ENCODE measurements around the gene GIMAP1.

GIMAP1 gene

DNA sequence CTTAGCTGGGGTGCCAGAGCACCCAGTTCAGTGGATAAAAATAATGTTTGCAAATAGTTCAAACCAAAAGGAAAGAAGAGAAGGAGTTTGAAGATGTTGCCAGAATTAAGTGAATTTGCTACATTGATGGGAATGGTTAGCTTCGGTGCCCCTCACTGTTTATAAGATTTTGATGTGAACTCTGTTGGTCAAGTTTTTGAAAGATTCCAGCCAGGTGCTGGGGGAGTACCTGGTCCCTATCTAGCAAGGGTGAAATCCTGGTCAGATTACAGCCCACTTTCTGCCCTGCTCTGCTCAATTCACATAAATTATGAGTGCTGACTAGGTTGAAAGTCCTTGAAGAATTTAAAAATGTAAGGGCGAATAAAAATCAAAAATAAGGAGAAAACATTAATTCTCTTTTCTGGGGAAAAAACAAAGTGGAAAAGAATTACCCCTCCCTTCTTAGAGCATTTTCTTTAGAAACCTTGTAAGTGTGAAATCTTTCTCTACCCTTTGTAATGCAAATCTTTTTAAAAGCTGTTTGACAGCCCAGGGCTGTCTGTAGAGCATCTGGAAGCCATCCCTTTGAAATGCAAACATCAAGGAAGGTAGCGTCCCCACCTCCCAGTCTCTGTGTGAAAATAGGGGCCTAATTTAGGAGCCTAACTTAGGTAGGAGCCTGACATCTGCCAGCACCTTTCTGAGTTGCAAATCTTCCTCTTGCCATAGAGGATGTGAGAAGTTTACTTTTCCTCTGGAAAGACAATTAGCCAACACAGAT, 19.4 kb downstream of the GIMAP1 start:
- H3K4me1 ChIP-seq (ENCODE audit: control insufficient read depth, insufficient read depth, low read length), result peaks cover 21% of the 10 kb centered on the region
- H3K9me3 ChIP-seq (ENCODE audit: control insufficient read depth, low read length), result no peaks in the 10 kb centered on the region
- no peak overlapping the region for H3K4me3 ChIP-seq (ENCODE audit: insufficient read depth, low read depth, low read length)
- no peak overlapping the region for H3K27ac ChIP-seq (ENCODE audit: insufficient read depth, low read depth, low read length, poor library complexity, severe bottlenecking)
- WGBS, 2 experiments, result 11 to 13% methylated on average over 2 to 3 of the region's 3 CpGs
- H3K36me3 ChIP-seq (ENCODE audit: control insufficient read depth, insufficient read depth, low read length), result no peaks in the 10 kb centered on the region
- H3K27me3 ChIP-seq (ENCODE audit: control insufficient read depth, insufficient read depth, low read length, poor library complexity, severe bottlenecking), result peaks cover 93% of the 10 kb centered on the region

DNA sequence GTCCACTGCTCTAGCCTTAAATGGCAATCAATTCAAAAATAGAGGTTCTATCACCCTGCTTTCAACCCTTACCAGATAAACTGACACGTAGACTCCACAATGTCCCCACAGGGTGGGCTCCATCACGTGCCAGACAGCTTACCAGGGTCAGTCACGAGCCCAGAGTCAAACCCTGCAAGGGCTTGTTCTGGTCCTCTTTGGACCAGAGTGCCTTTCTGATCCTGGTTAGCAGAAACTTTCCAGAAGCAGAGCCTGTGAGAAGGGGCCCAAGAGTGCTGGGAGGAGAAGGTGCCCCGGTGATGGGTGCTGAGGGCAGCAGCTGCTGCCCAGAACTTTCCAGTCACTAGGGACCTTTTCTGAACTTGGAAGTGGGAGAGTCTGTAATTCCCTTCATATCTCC, 20.5 kb downstream of the GIMAP1 start:
- Histone ChIP-seq H3K36me3 (ENCODE audit: control insufficient read depth, insufficient read depth, low read length) (no peaks in the 10 kb centered on the region), H3K9me3 (ENCODE audit: control insufficient read depth, low read length) (no peaks in the 10 kb centered on the region), H3K4me1 (ENCODE audit: control insufficient read depth, insufficient read depth, low read length) (peaks cover 21% of the 10 kb centered on the region), H3K27ac (ENCODE audit: insufficient read depth, low read depth, low read length, poor library complexity, severe bottlenecking) (no peak overlapping the region), H3K4me3 (ENCODE audit: insufficient read depth, low read depth, low read length) (no peak overlapping the region), H3K27me3 (ENCODE audit: control insufficient read depth, insufficient read depth, low read length, poor library complexity, severe bottlenecking) (peaks cover 93% of the 10 kb centered on the region)
- WGBS, 2 experiments, result 44 to 50% methylated on average over 4 of the region's 4 CpGs

DNA sequence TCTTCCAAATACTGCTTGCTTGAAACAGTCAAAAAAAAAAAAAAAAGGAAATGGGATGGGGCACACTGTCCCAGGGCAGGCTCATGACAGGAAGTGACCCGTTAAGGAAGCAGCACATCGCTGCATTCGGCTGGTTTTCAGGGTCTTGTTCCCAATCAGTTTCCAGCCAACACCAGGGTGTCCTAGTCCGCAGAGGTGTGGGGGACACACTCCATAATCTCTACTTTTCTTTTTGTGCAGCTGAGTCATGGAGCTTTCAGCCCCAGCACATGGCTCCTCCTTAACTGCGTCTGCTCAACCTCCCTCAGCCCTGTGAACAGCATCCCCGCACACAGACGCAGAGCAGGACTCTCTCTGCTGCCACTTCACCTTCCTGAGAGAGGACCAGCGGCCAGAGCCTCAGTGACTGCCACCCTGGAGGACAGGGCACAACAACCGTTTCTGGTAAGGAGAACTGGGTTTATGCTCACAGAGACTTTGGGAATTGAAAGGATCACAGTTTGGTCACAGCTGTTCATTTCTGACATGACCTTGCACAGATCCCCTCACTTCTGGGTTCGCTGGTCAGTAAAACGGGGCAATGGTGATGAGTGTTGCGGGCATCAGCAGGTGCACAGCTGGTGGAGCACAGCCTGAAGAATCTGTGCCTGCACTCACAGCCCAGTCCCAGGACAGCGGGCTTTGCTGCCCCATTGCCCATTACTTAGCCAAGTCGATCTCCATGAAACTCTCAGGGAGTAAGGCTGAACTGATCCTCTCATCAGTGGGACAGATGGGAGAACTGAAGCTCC, 21.0 kb downstream of the GIMAP1 start, which contains the start of gene GIMAP5:
Gene GIMAP5, plus strand, starts transcription at position 154 of the 791 bp plus-strand sequence. CDS start 3,467 bp downstream, outside the sequence.
- Histone ChIP-seq H3K27ac (ENCODE audit: insufficient read depth, low read depth, low read length, poor library complexity, severe bottlenecking) (no peak within 1 kb of the TSS), H3K9me3 (ENCODE audit: control insufficient read depth, low read length) (no peaks in the 10 kb centered on the region), H3K27me3 (ENCODE audit: control insufficient read depth, insufficient read depth, low read length, poor library complexity, severe bottlenecking) (peaks cover 93% of the 10 kb centered on the region), H3K36me3 (ENCODE audit: control insufficient read depth, insufficient read depth, low read length) (no peaks in the 10 kb centered on the region), H3K4me3 (ENCODE audit: insufficient read depth, low read depth, low read length) (no peak within 1 kb of the TSS), H3K4me1 (ENCODE audit: control insufficient read depth, insufficient read depth, low read length) (peaks cover 21% of the 10 kb centered on the region)
- WGBS, 2 experiments, result 54 to 56% methylated on average over 14 of the region's 14 CpGs

DNA sequence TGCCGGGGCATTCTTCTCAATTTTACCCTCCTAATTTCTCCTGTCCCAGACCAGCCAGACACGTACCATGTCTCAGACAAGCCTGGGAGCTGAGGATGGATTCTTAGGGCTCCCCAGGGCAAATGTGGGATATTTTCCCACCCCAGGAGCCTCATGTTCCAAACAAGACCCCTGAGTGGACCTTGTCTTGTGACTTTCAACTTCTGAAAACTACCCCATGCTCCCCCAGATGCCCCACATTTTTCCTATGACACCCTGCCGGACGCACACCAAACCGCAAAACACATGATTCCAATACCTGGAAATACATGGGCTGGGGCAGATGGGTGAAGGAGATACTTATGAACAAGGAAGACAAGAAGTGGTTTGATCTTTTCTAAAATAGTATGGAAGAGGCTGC, 21.7 kb downstream of the GIMAP1 start:
- WGBS, 2 experiments, result 85 to 88% methylated on average over 5 of the region's 5 CpGs
- H3K36me3 ChIP-seq (ENCODE audit: control insufficient read depth, insufficient read depth, low read length), result no peaks in the 10 kb centered on the region
- peaks cover 93% of the 10 kb centered on the region for H3K27me3 ChIP-seq (ENCODE audit: control insufficient read depth, insufficient read depth, low read length, poor library complexity, severe bottlenecking)
- H3K4me1 ChIP-seq (ENCODE audit: control insufficient read depth, insufficient read depth, low read length), result peaks cover 21% of the 10 kb centered on the region
- H3K4me3 ChIP-seq (ENCODE audit: insufficient read depth, low read depth, low read length), result no peak overlapping the region
- H3K9me3 ChIP-seq (ENCODE audit: control insufficient read depth, low read length), result no peaks in the 10 kb centered on the region
- H3K27ac ChIP-seq (ENCODE audit: insufficient read depth, low read depth, low read length, poor library complexity, severe bottlenecking), result no peak overlapping the region

DNA sequence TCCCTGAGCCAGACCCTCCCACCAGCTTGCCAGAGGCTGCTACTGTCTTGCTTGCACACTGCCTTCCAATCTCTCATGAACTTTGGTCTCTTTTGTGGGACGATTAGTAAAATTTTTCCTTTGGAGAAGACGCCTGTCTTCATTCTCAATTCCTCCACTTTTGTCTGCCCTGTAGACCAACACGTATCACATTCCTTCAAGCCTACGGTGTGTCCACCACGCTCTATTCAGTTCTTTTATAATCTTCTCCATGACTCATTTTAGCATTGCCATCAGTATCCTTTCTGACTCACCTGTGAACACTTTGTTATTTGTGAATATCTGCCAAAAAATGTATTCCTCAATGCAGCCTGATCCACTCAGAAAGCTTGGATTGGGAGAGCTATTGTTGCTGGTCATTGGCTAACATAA, 22.2 kb downstream of the GIMAP1 start:
- WGBS, 2 experiments, result 77 to 84% methylated on average over 5 of the region's 5 CpGs
- peaks cover 93% of the 10 kb centered on the region for H3K27me3 ChIP-seq (ENCODE audit: control insufficient read depth, insufficient read depth, low read length, poor library complexity, severe bottlenecking)
- H3K9me3 ChIP-seq (ENCODE audit: control insufficient read depth, low read length), result no peaks in the 10 kb centered on the region
- no peak overlapping the region for H3K27ac ChIP-seq (ENCODE audit: insufficient read depth, low read depth, low read length, poor library complexity, severe bottlenecking)
- no peaks in the 10 kb centered on the region for H3K36me3 ChIP-seq (ENCODE audit: control insufficient read depth, insufficient read depth, low read length)
- peaks cover 21% of the 10 kb centered on the region for H3K4me1 ChIP-seq (ENCODE audit: control insufficient read depth, insufficient read depth, low read length)
- H3K4me3 ChIP-seq (ENCODE audit: insufficient read depth, low read depth, low read length), result no peak overlapping the region

DNA sequence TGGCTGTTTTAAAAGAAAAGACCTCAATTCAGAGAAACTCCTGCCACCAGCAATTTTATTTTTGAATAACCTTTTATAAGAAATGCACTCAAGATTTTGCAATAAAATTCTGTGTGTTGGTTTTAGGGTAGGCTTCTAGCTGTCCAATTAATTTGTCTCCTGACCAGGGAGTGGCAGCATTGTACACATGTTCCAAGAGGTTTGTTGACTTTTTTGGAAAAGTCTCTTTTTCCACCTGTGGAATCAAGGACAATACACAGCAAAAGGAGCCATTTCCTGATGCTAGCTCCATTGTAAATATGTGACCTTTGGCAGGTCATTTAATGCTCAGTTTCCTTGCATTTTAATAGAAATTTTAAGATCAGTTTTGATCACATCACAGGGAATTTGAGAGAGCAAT, 22.6 kb downstream of the GIMAP1 start:
- Histone ChIP-seq H3K4me3 (ENCODE audit: insufficient read depth, low read depth, low read length) (no peak overlapping the region), H3K9me3 (ENCODE audit: control insufficient read depth, low read length) (no peaks in the 10 kb centered on the region), H3K36me3 (ENCODE audit: control insufficient read depth, insufficient read depth, low read length) (no peaks in the 10 kb centered on the region), H3K27ac (ENCODE audit: insufficient read depth, low read depth, low read length, poor library complexity, severe bottlenecking) (no peak overlapping the region), H3K4me1 (ENCODE audit: control insufficient read depth, insufficient read depth, low read length) (peaks cover 21% of the 10 kb centered on the region), H3K27me3 (ENCODE audit: control insufficient read depth, insufficient read depth, low read length, poor library complexity, severe bottlenecking) (peaks cover 93% of the 10 kb centered on the region)

DNA sequence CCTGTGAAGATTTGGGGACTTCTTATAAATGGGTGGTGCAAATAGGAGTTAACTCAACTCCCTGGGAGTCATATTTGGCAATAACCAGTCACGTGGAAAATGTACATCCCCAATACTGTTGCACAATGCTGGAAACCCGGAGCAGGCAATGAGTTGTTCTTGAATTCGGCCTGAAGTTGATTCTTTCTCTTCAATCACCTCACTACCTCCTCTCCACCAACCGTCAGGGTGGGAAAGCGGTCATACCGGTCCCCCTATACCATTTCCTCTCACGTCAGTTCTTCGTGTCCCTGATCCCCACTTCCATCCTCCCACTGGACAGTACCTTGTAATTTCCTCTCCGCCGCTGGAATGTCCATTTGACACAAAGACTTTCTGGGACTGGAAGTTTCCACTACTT, 23.6 kb downstream of the GIMAP1 start:
- Histone ChIP-seq H3K4me1 (ENCODE audit: control insufficient read depth, insufficient read depth, low read length) (peaks cover 21% of the 10 kb centered on the region), H3K36me3 (ENCODE audit: control insufficient read depth, insufficient read depth, low read length) (no peaks in the 10 kb centered on the region), H3K27me3 (ENCODE audit: control insufficient read depth, insufficient read depth, low read length, poor library complexity, severe bottlenecking) (peaks cover 91% of the 10 kb centered on the region), H3K9me3 (ENCODE audit: control insufficient read depth, low read length) (no peaks in the 10 kb centered on the region), H3K27ac (ENCODE audit: insufficient read depth, low read depth, low read length, poor library complexity, severe bottlenecking) (no peak overlapping the region), H3K4me3 (ENCODE audit: insufficient read depth, low read depth, low read length) (no peak overlapping the region)
- WGBS, 2 experiments, result 80 to 81% methylated on average over 10 of the region's 10 CpGs

DNA sequence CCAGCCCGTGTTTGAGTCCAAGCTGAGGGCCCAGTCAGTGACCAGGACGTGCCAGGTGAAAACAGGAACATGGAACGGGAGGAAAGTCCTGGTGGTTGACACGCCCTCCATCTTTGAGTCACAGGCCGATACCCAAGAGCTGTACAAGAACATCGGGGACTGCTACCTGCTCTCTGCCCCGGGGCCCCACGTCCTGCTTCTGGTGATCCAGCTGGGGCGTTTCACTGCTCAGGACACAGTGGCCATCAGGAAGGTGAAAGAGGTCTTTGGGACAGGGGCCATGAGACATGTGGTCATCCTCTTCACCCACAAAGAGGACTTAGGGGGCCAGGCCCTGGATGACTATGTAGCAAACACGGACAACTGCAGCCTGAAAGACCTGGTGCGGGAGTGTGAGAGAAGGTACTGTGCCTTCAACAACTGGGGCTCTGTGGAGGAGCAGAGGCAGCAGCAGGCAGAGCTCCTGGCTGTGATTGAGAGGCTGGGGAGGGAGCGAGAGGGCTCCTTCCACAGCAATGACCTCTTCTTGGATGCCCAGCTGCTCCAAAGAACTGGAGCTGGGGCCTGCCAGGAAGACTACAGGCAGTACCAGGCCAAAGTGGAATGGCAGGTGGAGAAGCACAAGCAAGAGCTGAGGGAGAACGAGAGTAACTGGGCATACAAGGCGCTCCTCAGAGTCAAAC, 26.0 kb downstream of the GIMAP1 start:
- Histone ChIP-seq H3K9me3 (ENCODE audit: control insufficient read depth, low read length) (no peaks in the 10 kb centered on the region), H3K4me3 (ENCODE audit: insufficient read depth, low read depth, low read length) (no peak overlapping the region), H3K4me1 (ENCODE audit: control insufficient read depth, insufficient read depth, low read length) (peaks cover 4% of the 10 kb centered on the region), H3K36me3 (ENCODE audit: control insufficient read depth, insufficient read depth, low read length) (no peaks in the 10 kb centered on the region), H3K27ac (ENCODE audit: insufficient read depth, low read depth, low read length, poor library complexity, severe bottlenecking) (no peak overlapping the region), H3K27me3 (ENCODE audit: control insufficient read depth, insufficient read depth, low read length, poor library complexity, severe bottlenecking) (peaks cover 83% of the 10 kb centered on the region)
- WGBS, 2 experiments, result 80% methylated on average over 14 of the region's 14 CpGs

DNA sequence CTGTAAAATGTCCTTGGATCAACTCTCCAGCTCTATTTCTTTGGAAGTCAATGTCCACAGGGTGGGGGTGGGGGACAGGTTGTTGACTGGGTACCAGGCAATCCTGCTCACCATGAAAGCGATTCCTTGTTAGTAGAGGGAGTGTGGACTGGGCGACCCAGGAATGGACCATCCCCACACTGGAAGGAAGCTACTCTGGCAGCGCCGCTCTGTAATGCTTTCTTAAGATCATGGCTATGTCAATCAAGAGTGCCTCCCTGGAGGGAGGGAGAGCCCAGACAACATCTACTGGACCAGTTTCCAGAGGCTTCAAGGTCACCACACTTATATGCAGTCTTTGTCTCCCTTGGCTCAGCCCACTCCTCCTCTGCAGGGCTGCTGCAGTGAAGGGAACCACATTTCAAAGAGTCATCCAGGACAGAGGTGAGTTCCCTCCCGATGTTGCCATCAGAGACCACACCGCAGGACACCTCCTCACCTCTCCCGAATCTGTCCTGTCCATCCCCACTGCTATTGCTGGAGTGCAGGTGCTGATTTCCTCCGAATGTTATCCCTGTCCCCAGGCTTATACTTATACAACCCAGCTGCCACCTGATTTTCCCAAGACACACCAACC, 27.7 kb downstream of the GIMAP1 start:
- H3K27me3 ChIP-seq (ENCODE audit: control insufficient read depth, insufficient read depth, low read length, poor library complexity, severe bottlenecking), result peaks cover 82% of the 10 kb centered on the region
- H3K9me3 ChIP-seq (ENCODE audit: control insufficient read depth, low read length), result no peaks in the 10 kb centered on the region
- no peaks in the 10 kb centered on the region for H3K36me3 ChIP-seq (ENCODE audit: control insufficient read depth, insufficient read depth, low read length)
- H3K27ac ChIP-seq (ENCODE audit: insufficient read depth, low read depth, low read length, poor library complexity, severe bottlenecking), result no peak overlapping the region
- H3K4me3 ChIP-seq (ENCODE audit: insufficient read depth, low read depth, low read length), result no peak overlapping the region
- H3K4me1 ChIP-seq (ENCODE audit: control insufficient read depth, insufficient read depth, low read length), result no peaks in the 10 kb centered on the region
- 75 to 82% methylated on average over 8 of the region's 8 CpGs for WGBS, 2 experiments

DNA sequence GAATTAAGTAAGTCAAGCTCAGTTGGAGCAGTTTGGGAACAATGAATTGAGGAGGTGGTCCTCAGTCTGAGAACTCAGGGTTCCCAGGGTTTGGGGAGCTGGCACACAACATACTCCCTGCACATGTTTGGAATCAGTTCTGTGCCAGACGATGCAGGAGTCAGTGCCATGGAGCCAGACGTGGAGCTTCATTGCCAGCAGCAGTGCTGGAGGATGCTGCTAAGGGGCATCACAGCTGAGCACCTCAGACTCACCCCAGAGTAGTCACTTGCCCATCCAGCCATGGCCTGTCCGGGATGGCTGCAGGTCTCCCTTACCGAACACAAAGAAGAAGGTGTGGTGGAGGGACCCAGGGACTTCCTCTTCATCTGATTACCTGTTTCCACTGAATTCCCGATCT, 28.7 kb downstream of the GIMAP1 start:
- H3K9me3 ChIP-seq (ENCODE audit: control insufficient read depth, low read length), result no peaks in the 10 kb centered on the region
- H3K4me1 ChIP-seq (ENCODE audit: control insufficient read depth, insufficient read depth, low read length), result no peaks in the 10 kb centered on the region
- 79 to 86% methylated on average over 5 of the region's 5 CpGs for WGBS, 2 experiments
- H3K4me3 ChIP-seq (ENCODE audit: insufficient read depth, low read depth, low read length), result no peak overlapping the region
- H3K36me3 ChIP-seq (ENCODE audit: control insufficient read depth, insufficient read depth, low read length), result no peaks in the 10 kb centered on the region
- no peak overlapping the region for H3K27ac ChIP-seq (ENCODE audit: insufficient read depth, low read depth, low read length, poor library complexity, severe bottlenecking)
- H3K27me3 ChIP-seq (ENCODE audit: control insufficient read depth, insufficient read depth, low read length, poor library complexity, severe bottlenecking), result peaks cover 82% of the 10 kb centered on the region
